ENCODE results near the gene APCDD1.
A peak's percentile ranks its signal among the peaks of the same experiment; 100 is the strongest.

Gene APCDD1

DNA sequence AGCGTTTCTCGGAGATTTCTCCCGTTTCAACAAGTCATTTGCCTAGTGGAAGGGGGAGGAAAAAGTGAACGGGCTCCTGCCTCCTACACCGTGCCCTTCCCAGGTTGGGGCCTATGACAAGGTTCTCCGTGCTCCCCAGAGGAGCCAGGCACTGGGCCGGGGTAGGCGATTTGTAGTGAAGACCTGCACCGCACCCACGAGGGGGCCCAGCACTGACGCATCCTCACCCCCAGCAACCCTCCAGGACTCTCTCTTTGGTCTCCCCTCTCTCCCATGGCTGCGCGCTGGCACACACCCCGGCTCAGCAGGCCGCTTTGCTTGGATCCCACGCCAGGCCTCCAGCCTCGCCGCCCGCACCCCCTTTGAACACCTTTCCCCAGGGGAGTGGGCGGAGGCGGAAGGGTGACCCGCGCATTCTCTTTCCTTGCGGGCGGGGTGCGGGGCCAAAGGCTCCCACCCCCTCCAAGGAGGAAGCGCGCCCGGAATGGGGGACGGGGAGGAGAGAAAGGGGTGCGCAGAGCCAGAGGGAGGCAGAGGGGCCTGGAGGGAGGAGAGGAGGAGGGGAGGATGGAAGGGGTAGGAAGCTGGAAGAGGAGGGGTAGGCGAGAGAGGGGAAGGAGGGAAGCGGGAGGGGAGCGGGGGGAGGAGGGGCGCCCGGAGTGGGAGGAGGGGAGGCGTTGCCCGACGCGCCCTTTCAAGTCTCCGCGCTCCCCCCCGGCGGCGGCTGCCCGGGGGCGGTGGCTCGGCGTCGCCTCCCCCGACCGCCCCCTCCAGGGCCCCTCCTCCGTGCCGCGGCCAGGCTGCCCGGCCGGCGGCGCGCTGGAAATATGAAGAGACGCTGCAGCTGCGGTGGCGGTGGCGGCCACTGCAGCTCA is at the start of gene APCDD1:
Gene APCDD1 (plus strand): TSS at position 830 of the 875 bp plus-strand sequence. CDS start 347 bp downstream, outside the sequence.
- DNase-seq (ENCODE audit: low read depth in 2 of 2), result no peak

DNA sequence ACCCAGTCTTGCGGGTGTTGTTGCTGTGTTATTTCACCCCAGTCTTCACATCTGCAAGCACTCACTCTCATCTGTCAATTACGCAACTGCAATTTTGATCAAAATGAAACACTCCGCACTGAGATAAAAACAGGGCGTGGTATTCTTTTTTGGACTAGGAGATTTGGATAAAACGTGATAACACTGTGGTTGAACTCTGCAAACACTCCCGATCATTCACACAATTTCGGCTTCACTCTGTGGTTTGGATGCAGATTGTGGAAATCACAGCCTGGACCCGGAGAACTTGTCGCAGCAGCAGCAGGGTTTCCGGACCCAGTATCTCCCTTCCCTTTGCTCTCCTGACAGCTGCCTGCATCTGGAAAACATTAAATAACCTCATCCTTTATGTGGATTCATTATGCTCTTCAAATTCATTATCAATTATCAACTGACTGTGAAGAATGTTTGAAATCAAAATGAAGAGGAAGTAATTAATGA is 49.4 kb upstream of the APCDD1 start:
- peak in 1 of 2 experiments; percentile 30 for DNase-seq (ENCODE audit: low read depth in 2 of 2)

GRCh38 chr18:10405816-10406663 is 48.4 kb upstream of the APCDD1 start:
- no peak for DNase-seq (ENCODE audit: low read depth in 2 of 2)

GRCh38 chr18:10408131-10408530 is 46.3 kb upstream of the APCDD1 start:
- no peak for DNase-seq (ENCODE audit: low read depth in 2 of 2)

DNA sequence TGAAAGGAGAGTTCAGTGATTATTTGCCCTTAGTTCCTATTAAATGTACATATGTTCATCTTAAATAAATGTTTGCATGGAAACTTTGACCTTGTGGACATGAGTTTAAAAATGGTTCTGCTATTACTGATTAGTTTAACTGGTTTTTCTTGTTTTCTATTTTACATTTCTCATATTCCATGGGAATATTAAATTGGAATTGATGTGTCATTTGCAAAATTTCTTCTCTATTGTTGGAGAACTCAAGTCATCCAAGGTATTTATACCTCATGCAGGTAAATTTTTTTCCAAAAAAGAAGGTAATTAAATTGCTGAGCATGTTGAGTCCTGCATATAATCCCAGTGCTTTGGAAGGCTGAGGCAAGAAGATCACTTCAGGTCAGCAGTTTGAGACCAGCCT is 45.4 kb upstream of the APCDD1 start:
- DNase-seq (ENCODE audit: low read depth in 2 of 2), result no peak

GRCh38 chr18:10410472-10411308 is 43.7 kb upstream of the APCDD1 start:
- no peak for DNase-seq (ENCODE audit: low read depth in 2 of 2)

DNA sequence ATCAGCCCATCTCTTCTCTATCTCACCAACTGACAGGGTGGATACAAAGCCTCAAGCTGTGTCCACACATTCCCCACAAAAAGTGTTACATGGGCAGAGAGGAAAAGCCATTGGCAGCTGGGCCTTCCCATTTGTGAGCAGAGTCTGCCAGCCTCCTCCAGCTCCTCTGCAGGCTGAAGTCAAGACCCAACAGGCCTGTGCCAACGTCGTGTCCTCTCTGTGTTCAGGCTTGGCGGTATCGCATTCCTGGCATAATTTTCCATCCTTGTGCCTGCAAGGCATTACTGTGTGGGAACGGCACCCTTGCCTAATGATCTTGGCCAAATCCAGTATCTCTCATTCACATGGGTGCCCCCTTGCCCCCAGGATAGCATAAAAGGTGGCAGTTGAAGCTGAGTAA is 41.5 kb upstream of the APCDD1 start:
- no peak for DNase-seq (ENCODE audit: low read depth in 2 of 2)

DNA sequence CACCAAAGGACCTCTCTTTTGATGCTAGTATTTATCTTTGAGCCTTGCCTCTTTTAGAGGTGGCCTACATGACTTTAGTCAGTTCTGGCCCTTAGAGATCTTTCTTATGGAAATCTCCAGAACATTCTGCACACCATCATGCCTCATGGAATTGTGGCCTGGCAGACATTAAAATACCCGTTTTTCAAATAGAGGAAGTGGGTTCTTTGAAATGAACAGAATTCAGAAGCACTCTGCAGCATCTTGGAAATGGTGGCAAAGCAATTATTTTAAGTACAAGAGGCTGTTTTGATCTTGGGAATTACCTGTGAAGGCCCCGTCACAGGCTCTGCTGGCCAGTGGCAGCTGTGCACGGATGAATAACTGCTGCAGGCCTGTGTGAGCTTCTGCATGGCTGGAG is 40.7 kb upstream of the APCDD1 start:
- no peak for DNase-seq (ENCODE audit: low read depth in 2 of 2)

GRCh38 chr18:10414293-10414842 is 40.1 kb upstream of the APCDD1 start:
- no peak for DNase-seq (ENCODE audit: low read depth in 2 of 2)

DNA sequence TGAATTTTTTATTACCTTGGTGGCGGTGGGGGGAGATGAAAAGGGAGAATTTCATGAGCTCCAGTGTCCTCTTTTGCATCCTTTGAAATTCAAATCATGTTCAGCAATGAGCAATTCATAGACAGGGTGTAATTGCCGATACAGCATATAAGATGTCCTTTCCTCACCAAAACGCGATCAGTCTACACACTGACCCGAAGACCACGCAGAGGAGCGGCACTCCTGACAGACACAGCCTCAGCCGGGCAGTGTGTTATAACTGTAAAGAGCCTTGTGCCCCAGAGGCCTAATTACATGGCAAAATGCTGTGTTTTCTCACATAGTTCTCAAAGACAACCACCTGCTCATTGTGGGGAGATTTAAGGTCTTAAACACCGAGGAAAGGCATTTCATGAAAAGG is 38.4 kb upstream of the APCDD1 start:
- no peak for DNase-seq (ENCODE audit: low read depth in 2 of 2)

DNA sequence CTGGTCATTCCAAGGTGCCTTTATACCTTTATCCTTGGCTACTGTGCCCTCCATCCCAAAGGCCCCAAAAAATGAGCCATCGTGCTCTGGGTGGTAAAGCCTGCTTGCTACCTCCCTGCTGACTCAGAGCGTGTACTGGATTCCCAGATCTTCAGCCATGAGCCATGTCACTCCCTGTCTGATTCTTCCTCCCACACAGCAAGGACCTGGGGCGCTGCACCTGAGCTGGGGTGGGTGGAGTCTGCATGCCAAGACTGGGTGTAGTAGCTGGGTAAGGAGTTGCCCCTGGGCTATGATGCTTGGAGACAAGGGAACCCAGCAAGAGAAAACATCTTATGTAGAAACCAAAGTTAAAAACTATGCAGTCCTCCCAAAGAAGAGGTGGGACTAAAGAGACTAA is 37.2 kb upstream of the APCDD1 start:
- DNase-seq (ENCODE audit: low read depth in 2 of 2), result no peak

GRCh38 chr18:10417664-10418063 is 36.8 kb upstream of the APCDD1 start:
- DNase-seq (ENCODE audit: low read depth in 2 of 2), result no peak

DNA sequence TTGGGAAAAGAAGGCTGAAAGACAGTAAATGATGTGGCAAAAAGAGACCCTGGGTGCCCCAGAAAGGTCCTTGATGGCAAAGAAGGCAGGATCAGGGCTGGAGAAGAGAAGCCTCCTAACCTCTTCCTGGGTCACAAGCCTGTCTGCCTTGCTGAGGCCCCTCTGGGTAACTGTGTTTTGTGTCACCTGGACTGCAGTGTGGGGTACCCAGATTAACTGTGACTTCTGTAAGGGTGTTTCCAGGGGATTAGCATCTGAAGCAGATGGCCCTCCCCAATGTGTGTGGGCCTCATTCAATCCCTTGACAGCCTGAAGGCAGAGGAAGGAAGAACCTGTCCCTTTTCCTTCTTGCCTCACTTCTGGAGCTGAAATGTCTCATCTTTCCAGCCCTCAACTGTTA is 35.6 kb upstream of the APCDD1 start:
- DNase-seq (ENCODE audit: low read depth in 2 of 2), result no peak

DNA sequence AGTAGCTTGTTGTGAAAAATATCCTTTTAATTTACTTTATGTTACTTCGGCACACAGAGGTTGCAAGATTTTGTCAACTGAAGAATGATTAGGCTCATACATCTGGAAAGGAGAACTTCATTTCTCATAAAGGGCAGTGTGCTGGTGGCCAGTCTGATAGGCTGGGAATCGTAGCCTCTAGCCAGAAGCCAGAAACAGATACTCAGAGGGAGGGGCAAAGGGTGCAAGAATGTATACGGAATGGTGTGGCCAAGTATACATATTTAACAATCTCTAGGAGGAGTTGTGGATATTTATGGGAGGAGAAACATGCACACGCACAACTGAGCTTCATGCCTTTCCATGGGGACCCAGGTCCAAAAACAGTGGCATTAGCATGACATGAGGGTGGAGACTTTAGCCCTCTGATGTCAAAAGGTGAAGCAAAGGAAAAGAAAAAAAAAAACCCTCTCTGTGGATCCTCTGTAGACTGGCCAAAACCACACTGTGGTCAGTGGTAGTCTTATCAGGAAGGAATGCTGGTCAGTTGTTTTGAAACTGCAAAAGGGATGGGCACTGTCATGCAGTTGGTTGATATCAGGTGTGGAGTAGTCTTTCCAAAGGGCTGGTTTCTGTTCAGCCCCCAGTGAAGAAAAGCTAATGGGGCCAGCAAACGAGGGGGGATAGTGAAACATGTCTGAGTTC is 34.9 kb upstream of the APCDD1 start:
- DNase-seq (ENCODE audit: low read depth in 2 of 2), result no peak

- DNase-seq (ENCODE audit: low read depth in 2 of 2), result peak; percentile 45 to 47
These were observed 33.7 kb upstream of the APCDD1 start for GRCh38 chr18:10420561-10421352.

- peak; percentile 58 to 63 for DNase-seq (ENCODE audit: low read depth in 2 of 2)
These were observed 32.6 kb upstream of the APCDD1 start for GRCh38 chr18:10421859-10422258.

DNA sequence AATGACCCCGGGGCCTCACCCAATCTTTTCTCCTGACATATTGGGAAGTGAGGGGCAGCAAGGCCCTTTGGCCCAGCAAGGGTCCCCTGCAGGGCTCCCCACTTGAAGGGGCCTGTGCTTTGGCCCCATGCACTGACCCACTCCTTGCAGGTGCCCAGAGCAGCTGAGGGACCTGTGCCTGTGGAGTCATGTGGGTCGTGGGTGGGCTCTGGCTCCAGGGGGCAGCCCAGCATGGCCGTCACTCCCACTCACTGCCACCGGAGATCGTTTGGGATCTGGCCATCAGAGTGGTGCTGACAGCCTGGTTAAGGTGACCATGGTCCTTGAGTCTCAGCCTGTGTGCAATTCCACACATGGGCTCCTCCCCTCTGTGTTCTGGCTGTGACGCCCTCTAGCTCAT is 31.7 kb upstream of the APCDD1 start:
- no peak for DNase-seq (ENCODE audit: low read depth in 2 of 2)

- DNase-seq (ENCODE audit: low read depth in 2 of 2), result no peak
These were observed 29.7 kb upstream of the APCDD1 start for GRCh38 chr18:10424585-10425307.

DNA sequence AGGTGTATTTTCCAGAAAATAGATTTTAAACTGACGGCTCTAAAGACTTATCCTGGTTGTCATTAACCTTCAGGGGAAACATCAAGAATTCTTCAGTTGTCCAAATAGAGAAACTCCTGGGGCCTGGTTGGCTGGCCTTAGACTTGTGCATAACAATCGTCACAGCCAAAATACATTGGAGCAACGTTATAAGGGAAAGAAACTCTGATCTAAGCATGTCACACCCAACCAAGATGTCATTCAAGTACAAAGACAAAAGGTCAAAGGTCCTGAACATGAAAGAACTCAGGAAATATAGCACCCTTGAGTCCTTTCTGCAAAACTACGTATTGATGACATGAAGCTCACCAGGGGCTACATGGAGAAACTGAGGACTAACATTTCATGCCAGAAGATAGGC is 23.8 kb upstream of the APCDD1 start:
- no peak for DNase-seq (ENCODE audit: low read depth in 2 of 2)
